Measurements from ENCODE around the gene NUP107.

NUP107 gene

GRCh38 chr12:68745376-68745903 lies 58.7 kb downstream of the NUP107 start:
- DNase-seq = no peak

- DNase-seq = peak; percentile 90
Measured at GRCh38 chr12:68745904-68746571, 59.3 kb downstream of the NUP107 start, which contains the start of gene SLC35E3. Gene SLC35E3 (plus strand): TSS chr12:68746176. CDS start chr12:68746378, 202 bp downstream.

- DNase-seq = peak; percentile 33
Measured at GRCh38 chr12:68746572-68747180, 59.9 kb downstream of the NUP107 start.

- no peak for DNase-seq
Measured at GRCh38 chr12:68749443-68749842, 62.7 kb downstream of the NUP107 start.

- no peak for DNase-seq
Measured at GRCh38 chr12:68749861-68750260, 63.1 kb downstream of the NUP107 start.

GRCh38 chr12:68750506-68750905 lies 63.7 kb downstream of the NUP107 start:
- DNase-seq = no peak

GRCh38 chr12:68755536-68756243 lies 68.9 kb downstream of the NUP107 start:
- no peak for DNase-seq

GRCh38 chr12:68759852-68760251 lies 73.1 kb downstream of the NUP107 start:
- DNase-seq = no peak

GRCh38 chr12:68760806-68761441 lies 74.1 kb downstream of the NUP107 start:
- no peak for DNase-seq

- no peak for DNase-seq
Measured at GRCh38 chr12:68761442-68761812, 74.6 kb downstream of the NUP107 start.

GRCh38 chr12:68761901-68762630 lies 75.3 kb downstream of the NUP107 start:
- no peak for DNase-seq

- DNase-seq = no peak
Measured at GRCh38 chr12:68762691-68763090, 75.9 kb downstream of the NUP107 start.

GRCh38 chr12:68765696-68766095 lies 78.9 kb downstream of the NUP107 start:
- DNase-seq = no peak

- DNase-seq = no peak
Measured at GRCh38 chr12:68766646-68767045, 79.9 kb downstream of the NUP107 start.

GRCh38 chr12:68767191-68767590 lies 80.4 kb downstream of the NUP107 start:
- DNase-seq = no peak

- no peak for DNase-seq
Measured at GRCh38 chr12:68768431-68768939, 81.7 kb downstream of the NUP107 start.

GRCh38 chr12:68769941-68770340 lies 83.2 kb downstream of the NUP107 start:
- no peak for DNase-seq

GRCh38 chr12:68771223-68771925 lies 84.6 kb downstream of the NUP107 start:
- no peak for DNase-seq

- no peak for DNase-seq
Measured at GRCh38 chr12:68772714-68773113, 85.9 kb downstream of the NUP107 start.

GRCh38 chr12:68773582-68773981 lies 86.8 kb downstream of the NUP107 start:
- DNase-seq = no peak

- no peak for DNase-seq
Measured at GRCh38 chr12:68775121-68775630, 88.4 kb downstream of the NUP107 start.
